Cardiac septum (tissue), 1 donor: ENCODE results near the gene RSU1. TPM values are rescaled to one million over a fixed set of nuclear protein-coding genes. Genes with fewer than 3 reads are reported as not detected.

ENCODE experiments used
- DNase-seq: peaks from one replicate; pipeline ENCODE4 v3.0.0-alpha.2; 2020; ENCODE audit warnings: low spot score
- intact Hi-C: fragments of 100-400 bp; cut with DNase I; formaldehyde crosslinking; loops from one replicate; pipeline ENCODE4 v1.14.0; 2022
- total RNA-seq: library from RNA; stranded (reverse); fragmentation: NEBNext Ultra II Directional; extraction: Animal tissue kit (Norgen Biotek cat#: 25700); gene quantifications from one replicate; pipeline ENCODE4 v1.2.1, GENCODE V29; 2021
- donor health status: DM: no; HTN: no; CAD: no.

Gene RSU1
- total RNA-seq, 1 donor from 2014 or later: 45.6 TPM

DNA sequence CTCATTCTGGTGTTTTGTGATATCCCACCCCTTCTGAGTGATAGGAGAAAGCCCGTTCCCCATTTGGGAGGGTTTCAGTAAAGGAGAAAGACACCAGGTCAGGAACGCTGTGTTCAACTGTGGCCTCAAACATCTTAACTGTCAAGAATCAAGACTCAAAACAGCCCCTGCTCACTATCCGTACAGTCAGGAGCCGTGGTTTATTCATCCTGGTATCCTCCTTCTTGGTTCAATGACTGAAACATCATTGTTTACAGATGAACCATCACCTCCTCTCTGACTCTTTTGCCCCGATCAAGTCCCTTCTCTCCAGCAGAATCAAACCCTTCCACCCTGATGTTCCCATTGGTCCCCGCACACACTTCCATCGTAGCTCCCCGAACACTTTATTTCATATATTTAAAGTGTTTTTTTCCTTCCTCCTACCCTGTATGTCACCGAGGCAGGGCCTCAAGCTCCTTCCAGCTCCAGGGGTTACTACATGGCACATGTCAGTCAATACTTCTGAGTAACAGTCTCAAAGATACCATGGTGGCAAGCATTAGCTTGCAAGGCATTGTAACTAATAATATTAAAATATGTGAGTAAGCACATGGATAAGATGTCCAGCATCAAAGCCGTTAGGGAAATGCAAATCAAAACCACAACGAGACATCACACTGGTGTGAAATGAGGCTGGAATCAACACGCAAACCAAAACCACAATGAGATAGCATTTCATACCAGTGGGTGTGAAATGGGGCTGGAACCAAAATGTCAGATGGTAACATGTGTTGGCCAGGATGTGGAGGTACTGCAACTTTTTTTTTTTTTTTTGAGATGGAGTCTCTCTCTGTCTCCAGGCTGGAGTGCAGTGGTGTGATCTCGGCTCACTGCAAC lies 170.8 kb downstream of the RSU1 start:
- intact Hi-C loops: no loop called here

DNA sequence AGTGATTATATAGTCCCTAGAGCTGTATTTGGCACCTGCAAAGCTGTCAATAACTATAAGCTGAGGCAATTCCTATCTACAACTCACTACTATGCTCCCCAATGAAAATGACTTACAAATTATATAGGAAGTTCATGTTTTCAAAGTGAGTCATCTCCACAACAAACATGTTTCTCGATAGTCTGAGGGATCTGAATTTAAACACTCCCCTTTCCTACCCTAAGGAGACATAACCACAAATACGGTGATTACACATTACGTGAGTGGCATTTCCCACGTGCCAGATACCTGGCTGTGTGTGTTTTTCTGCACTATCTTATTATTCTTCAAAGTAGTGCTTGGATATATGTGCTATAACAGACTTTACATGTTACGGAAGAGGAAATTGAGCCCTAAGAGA lies 173.1 kb downstream of the RSU1 start:
- no peak for DNase-seq
- intact Hi-C loops: no loop called here

More for the DNA sequence above, 170.8 kb downstream of the RSU1 start:
- DNase-seq: no peak

DNA sequence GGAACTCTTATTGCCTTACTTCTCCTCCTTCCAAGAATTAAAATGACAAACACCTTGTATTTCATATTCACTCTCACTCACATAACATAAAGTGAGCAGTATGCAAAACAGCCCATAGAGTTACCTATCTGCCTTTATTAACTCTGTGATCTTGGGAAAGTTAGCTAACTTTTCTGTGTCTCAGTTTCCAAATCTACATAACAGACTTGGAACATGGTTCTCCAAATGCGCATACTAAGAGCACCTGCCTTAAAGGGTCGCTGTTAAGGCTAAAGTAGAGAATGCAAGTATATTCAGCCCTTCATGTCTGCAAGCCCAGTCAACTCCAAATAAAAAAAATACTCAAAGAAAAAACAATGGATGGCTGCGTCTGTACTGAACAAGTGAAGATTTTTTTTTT lies 173.7 kb downstream of the RSU1 start:
- DNase-seq: no peak
- intact Hi-C loops: no loop called here

DNA sequence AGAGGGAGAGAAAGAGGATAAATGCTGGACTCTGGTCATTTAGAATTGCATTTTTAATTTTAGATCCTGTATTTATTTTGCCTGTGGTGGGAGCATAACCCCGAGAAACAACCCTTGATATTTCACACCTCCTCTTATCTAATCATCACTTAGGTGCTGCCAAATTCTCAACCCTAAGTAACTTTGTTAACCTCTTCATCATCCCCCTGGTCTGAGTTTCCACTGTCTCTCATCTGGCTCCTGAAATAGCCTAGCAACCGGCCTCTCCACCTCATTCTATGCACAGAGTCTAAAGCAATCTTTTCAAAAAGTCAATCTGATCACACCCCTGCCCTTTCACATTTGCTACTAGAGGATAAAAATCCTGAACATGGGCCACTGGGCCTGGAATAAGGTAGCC lies 177.1 kb downstream of the RSU1 start:
- no peak for DNase-seq
- intact Hi-C loops: no loop called here

DNA sequence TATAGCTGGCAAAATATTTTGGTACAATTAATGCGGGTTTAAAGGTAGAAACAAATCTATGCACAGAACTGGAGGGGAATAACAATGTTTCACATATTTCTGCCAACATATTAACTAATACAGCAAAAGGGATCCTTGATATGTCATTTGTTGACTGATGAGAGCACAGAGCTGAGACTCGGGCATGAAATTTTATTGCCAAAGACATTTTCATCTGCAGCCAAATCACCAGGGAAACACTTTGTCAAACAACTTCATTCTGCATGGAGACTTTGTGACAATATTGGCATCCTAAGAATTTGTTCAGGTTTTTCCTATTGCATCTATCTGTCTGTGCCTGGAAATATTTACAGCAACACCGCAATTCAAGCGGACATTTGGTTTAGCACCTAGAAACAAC lies 177.8 kb downstream of the RSU1 start:
- no peak for DNase-seq
- intact Hi-C loops: no loop called here

DNA sequence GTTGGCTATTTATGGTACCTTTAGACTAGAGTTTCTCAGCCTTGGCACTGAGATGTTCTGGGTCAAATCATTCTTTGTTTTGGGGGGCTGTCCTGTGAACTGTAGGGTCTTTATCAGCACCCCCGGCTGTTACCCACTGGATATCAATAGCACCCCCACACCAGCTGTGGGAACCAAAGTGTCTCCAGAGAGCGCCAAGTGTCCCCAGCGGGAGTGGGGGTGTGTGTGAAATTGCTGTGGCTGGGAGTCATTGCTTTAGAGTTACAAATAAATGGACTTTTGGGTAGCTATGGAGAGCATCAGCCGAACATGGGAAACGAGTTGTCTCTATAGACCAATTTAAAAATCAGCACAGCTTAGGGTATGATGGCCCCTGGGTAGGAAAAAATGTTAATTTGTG lies 184.2 kb downstream of the RSU1 start:
- DNase-seq: no peak

DNA sequence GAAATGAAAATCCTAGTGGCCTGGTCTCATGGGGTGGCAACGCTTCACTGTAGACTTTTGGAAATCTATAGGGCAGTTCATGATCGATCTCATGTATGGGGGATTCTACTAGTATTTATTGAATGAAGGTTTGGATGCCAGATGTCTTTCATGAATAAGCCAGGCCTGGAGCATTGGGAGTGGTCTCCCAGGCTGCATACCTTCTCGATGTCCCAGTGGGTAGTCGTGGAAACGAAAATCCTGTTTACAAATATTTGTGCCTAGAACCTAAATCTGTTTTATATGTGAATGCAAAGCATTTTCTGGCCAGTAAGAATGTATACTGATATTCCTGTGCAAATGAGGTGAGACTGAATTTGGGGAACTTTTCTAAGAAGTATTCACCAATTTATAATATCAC lies 190.5 kb downstream of the RSU1 start:
- intact Hi-C loops: no loop called here
- DNase-seq: no peak

More for the DNA sequence above, 184.2 kb downstream of the RSU1 start:
- intact Hi-C loops: no loop called here

DNA sequence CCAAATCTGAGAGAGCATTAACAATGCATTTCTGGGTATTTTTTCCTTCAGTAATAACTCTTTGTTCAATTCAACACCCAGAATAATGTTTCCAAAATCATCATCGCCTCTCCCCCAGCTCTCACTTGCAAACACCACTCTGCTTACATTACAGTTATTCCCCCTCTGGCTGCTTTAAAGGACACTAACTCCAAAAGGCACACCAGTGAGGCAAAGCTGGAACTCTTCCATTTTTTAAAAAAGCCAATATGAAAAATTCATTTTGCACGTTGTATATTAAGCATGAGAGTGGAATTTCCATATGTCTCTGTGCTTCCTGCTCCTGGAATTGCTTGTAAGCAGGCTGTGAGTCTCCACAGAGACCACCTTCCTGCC lies 204.3 kb downstream of the RSU1 start:
- intact Hi-C loops: no loop called here

DNA sequence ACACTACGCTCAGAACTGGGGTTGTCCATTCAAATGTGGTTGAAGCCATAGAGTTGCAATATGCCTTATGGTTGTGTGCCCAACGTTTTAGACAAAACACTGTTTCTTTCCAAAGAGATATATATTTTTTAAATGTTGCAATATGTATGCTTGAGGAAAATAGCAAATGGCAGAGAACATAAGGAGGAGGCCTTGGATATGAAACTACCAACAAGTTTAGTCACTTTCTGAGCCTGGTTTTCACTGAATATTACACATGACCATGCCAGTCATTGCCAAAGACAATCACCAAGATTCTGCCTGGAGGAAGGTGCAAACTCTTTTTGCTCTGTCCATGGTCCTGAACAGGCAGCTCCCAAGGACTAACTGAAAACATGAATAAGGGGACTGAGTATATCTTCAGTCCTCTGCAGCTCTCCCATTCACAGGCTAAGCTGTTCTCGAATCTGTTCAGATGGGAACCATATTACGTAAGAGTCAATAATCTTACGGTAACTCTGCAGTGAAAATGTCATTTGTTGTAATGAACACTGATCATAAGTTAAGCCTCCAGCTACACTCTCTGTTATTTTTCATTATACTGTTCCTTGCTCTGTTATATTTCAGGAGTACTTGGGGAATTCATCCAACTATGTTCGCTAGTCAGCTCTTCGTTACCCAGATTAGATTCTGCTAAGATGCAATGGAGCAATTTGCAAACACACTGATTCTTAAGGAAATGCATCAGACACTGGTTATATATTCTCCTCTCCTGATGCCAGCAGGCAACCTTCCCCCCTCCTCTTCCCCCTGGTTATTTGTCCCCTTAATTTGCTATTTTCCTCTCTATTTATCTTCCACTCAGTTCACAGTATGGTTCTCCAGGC lies 204.9 kb downstream of the RSU1 start:
- no peak for DNase-seq
- intact Hi-C loops: no loop called here

More for the DNA sequence above, 204.3 kb downstream of the RSU1 start:
- DNase-seq: no peak

DNA sequence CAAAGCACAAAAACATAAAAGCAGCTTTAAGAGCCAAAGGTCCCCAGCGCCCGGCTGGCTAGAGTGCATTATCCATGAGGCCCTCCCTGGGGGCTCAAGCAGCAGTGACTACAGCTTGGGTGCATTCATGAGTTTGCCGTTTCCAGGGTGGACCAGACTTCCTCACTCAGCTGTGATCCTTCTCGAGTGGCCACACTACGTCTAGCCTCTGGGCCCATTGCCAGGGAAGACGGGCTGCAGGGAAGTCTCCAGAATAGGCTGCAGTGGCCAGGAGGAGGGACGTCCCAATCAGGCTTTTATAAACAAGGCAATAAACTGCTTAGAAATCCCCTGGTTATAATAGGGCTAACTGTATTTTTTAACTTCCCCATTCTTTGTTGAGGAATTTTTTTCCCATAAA lies 206.2 kb downstream of the RSU1 start:
- intact Hi-C loops: no loop called here
- DNase-seq: no peak

DNA sequence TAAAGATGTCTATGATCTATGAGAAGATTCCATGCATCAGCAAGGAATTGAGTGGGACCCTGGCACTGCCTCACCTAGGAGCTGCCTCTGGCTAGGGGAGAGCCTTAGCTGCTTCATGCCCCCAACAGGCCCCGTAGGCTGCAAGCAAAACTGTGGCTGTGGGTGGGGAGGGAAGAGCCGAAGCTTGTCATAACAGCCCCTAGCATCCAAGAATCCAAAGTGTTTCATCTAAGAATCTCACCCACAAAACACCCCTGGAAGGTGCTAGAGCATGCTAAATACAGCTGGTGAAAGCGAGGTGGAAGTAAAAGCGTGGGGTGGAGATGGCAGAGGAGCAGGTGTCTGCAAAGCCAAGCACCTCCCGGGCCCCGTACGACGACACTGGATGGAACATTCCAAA lies 208.0 kb downstream of the RSU1 start:
- intact Hi-C loops: no loop called here
- no peak for DNase-seq

DNA sequence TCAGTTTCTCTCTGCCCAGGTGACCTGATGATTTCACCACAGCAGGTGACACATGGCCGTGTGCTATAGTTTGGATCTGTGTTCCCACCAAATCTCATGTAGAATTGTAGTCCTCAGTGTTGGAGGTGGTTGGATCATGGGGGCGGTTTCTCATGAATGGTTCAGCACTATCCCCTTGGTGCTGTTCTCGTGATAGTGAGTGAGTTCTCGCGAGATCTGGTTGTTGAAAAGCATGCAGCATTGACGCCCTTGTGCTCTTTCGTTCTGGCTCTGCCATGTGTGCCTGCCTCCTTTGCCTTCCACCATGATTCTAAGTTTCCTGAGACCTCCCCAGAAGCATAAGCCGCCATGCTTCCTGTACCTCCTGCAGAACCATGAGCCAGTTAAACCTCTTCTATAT lies 210.3 kb downstream of the RSU1 start:
- intact Hi-C loops: no loop called here

DNA sequence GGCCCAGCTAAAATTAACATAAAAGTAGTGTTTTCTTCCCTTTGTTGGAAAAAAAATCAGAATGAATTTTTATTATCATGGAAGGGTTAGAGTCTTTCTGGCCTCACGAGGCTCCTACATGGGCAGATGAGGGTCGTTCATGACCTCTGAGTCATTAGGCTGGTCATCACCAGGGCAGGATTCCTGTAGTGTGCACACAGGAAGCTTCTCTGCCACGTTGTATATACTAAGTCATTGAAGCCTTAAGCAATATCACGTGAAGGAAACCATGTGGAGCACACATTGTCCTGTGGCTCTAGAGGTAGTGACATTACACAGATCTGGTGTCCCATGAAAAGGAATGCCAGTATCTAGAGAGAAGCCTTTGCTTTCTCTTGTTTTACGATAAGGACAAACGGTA lies 210.8 kb downstream of the RSU1 start:
- DNase-seq: no peak
- intact Hi-C loops: no loop called here

More for the DNA sequence above, 210.3 kb downstream of the RSU1 start:
- DNase-seq: no peak

DNA sequence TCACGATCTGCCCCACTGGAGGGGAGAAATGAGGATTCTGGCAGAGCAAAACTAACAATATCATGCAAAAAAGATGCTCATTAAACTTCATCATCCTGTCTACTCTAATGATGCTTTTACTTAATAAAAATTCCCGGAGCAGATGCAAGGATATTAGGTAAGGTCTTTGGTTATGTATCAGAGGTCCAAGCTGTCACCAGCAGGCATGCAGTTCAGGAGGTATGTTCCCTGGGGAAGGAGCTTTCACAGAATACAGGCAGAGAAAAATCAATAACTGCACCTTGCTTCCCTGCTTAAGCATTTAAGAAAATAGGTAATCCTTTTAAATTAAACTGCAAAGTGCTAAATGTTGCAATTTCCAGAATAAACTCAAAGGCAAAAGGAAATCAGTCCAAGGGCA lies 213.9 kb downstream of the RSU1 start:
- DNase-seq: no peak
- intact Hi-C loops: no loop called here

DNA sequence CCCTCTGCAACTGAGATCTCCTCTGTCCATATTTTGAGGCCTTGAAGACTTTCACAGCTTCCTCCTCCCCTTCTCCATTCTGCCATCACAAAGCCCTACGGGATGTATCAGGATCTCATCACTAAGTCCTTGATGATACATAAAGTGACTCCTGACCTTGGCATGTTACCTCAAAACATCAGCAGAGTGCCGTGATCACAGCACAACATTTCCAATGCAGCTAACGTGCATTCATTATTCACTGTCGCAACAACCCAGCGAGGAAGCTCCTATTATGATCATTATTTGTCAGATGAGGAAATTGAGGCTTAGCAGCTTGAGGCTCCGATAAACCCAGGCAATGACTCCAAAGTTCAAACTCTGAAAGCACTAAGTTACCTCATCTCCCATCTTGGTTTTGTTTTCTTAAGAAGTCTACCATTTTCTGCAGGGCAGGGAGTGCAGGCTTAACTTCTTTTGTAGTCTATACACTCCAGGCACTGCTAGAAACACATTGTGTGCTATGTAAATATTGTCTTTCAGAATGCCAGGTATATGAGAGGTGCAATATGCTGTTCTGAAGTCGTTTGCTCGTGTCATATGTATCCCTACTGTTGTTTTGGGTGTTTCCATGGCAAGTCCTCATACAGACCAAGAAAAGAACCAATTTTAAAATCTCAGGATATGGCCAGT lies 215.0 kb downstream of the RSU1 start:
- intact Hi-C loops: no loop called here
- DNase-seq: no peak

DNA sequence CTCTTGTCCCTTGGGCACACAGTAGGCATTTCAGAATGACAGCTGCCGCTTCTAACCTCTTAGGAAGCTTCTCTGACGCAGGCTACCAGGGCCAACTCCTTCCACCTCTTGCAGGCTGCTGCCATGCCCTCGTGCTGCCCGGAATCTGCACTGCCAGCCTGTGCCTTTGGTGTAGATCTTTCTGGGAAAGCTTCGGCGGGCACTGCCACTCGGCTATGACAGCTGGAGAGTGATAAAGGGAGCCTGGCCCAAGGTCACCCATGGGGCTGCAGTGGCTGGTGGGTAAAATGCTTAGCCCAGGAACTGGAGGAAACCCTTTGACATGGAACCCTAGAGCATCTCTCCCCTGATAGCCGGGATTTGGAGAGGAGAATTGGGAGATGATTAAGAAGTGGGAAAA lies 217.6 kb downstream of the RSU1 start:
- peak; percentile 76 for DNase-seq
- intact Hi-C loops: no loop called here

DNA sequence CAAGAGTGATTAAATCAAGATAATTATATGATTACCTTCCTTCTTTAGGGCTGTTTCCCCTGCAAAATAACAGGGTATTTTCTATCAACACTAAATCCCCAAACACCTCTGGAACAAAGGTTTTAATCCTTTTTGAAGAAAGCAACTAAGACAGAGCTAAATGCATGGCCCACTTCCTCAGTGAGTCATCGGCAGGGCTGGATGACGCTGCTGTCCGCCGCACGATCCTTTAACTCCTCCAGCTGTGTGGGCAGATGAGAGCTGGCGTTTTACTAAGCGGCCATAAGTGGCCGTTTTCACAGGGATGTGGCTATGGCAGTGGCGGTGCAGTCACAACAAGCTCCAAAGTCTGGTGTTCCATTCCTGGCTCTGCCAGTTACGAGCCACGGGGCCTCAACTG lies 219.6 kb downstream of the RSU1 start:
- intact Hi-C loops: no loop called here
- DNase-seq: no peak

DNA sequence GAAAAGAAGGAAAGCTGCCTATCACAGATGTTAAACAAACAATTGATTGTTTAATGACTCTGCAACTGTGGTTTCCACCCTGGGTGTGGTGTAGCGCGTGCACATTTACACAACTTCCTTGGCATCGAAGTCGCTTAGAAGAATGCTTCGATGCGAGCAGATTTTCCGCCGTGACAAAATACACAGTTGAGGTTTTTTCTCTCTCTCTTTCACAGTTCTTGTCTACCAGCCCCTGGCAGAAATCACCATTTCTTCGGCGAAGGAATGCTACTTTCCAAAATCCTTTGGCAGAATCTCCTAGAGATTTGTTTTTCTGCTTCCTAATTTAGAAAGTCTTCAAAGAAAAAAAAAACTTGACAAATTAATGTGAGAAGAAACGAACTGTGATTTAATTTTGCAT lies 224.8 kb downstream of the RSU1 start:
- DNase-seq: no peak
- intact Hi-C loops: no loop called here

DNA sequence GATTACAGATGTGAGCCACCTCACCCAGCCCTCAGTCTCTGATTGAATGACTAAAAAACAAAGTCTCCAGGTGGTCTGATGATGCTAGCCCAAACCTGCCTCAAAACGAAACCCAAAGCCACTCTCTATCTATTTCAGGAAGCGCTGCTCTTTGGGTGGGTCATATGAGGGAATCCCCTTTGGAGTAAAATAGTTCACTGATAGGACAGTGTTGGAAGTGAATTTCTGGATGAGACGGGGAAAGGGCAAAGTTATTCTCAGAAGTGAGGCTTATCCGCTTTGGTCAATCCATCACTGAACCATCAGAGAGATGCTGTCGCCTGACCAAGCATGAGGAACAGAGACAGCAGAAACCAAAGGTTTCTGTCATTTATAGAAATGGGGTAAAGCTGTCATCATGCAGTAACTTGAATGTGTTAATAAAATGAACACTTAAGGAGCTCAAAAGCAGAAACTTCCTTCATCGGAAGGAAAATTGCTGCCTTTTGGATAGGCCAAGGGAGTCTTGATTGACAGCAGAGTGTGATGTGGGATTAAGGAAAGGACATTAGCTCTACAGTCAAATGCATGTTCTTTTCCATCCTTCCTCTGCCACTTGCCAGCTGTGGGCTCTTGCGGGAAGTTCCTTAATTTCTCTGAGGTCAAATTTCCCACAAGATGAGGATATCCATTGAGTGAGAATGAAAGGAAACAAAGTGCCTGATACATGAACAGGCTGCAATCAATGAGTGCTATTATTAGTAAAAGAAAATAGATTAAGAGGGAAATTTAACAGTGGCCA lies 230.7 kb downstream of the RSU1 start:
- intact Hi-C loops: no loop called here
- DNase-seq: no peak

DNA sequence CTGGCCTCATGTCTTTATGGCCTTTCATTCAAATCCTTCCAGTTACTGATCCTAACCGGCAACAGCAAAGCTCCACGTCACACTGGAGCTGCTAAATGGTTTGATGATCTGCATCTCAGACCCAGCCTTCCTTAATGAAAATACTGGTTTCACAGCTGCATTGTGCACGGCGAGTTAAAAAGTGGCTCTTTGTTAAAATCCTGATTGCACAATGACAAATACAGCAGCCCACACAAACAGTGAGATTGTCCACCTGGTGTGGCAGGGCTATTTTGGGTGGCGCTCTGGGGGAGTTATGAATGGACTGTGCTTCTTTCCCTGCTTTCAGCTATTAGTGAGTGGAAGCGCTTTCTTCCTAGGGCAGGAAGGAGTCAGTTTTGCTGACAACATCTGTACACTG lies 232.1 kb downstream of the RSU1 start:
- intact Hi-C loops: no loop called here
- DNase-seq: no peak
